ENCODE data around the gene LYL1.
A peak's percentile ranks its signal among the peaks of the same experiment; 100 is the strongest.

The LYL1 gene

DNA sequence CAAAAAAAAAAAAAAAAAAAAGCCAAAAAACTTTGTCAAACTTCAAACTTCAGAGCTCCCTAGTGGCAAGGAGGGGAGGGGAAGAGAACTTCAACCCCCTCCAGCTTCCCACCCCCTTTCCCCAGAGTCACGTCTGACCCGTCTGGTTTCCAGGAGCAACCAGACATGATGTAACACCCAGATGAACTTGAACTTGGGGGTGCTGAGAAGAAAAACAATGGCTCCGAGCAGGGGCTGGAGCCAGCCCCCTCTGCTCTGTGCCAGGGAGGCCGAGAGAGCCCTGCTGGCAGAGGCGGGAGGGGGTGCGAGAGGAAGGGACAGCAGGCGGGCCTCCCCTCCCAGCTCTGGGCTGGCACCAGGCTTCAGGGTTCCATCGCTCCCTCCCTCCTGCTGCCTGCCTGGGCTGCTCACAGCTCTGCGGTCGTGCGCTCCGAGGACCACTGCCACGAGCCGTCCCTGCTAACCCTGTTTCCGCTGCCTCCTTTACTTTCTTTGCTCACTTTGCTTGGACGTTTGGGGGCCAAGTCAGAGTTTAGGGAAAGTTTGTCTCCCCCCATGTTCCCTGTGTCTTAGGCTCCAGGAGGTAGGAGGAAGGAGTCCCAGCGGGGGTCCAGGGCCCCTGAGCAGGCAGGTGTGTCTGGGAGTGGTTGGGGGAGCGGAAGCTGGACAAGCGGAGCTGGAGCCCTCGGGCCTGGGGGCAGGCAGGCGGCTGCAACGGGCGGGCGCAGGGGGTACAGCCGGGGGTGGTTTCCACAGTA lies 11.1 kb downstream of the LYL1 start:
- no peak for DNase-seq

DNA sequence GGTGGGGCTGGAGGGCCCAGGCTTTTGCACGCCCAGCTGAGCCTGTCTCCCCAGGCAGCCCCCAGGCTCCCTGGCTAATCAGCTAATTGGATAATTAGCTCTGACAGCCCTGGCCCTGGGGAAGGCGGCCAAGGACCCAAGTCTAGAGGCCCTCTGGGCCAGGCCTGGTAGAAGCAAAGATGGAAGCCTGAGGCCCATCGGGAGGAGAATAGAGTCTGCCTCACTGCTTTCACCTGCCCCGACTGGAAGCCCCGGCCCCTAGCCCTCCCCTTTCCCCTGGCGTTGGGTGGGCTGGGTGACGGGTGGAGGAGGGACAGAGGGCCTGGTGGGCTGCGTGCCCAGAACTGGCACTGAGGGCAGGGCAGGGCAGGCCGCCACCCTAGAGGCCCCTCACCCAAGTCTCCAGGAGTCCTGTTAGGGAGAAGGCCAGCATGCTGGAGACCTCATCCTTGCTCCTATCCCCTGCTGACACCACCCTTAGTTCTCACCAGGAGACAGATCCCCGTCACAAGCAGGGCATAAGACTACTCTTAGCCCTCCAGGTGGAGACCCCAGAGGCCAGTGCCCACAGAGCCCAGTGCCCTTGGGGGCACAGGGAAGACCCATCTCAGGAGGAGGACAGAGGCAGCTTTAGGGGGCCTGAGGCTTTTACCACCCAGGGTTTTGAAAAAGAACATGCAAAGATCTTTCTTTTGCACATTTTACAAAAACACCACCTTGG lies 12.0 kb downstream of the LYL1 start:
- DNase-seq = no peak

DNA sequence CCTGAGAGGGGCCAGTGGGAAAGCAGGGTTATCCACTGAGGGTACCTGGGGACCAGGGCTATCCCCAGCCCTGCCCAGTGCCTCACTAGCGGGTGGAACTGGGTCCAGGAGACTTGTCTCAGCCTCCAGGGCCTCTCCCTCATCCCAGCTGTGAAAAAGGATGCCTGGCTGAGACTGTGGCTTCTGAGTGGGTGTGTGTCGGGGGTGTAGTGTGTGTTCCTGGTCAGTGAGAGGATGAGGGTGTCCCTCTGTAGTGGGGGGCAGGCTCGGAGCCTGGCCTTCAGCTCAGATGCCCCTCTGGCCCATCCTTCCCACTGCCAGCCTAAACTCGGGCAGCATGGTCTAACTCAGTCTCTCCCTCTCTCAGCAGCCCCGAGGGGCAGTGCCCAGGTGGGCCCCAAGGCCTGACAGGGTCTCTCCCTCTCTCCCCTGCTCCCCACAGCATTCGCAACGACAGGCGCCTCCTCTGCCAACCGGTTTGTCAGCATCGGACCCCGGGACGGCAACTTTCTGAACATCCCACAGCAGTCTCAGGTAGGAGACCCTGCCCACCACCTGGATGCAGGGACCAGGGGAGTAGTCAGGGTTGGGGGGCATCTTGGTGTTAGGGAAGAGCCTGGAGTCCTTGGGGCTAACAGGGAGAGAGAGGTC lies 12.7 kb downstream of the LYL1 start:
- no peak for DNase-seq

- DNase-seq = peak in 1 of 2 donors; percentile 13
Measured at GRCh38 chr19:13089139-13089856, 13.4 kb downstream of the LYL1 start.

DNA sequence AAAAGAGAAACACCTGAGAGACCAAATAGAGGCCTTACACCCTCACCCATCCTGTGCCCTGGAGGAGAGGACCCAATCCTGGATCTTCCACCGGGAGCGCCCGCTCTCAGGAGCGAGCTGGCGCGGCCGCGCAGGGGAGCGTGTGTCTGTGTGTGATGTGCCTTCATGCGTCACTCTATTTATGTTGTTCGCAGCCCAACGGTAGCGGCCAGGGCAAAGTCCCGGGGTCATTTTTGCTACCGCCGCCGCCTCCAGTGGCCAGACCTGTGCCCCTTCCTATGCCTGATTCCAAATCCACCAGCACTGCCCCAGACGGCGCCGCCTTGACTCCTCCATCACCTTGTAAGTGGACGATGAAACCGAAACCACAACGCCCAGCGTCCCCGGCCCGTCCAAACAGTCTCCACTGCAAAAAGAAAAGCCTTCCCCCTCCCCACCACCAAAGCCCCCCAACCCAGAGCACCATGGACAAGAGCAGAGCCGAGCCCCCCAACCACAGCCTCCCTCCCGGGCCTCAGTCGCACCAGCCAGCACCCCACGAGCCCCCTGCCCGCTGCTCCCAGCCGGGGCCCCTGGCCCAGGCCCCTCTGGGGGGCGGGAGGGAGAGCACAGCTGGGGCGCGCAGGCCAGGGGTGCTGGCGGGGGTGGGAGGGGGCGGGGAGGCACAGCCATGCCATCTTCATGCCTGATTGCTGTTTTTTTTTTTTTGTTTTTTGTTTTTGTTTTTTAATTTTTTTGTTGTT lies 14.7 kb downstream of the LYL1 start:
- DNase-seq = no peak

- DNase-seq = no peak
Measured at GRCh38 chr19:13087295-13087694, 15.4 kb downstream of the LYL1 start.

DNA sequence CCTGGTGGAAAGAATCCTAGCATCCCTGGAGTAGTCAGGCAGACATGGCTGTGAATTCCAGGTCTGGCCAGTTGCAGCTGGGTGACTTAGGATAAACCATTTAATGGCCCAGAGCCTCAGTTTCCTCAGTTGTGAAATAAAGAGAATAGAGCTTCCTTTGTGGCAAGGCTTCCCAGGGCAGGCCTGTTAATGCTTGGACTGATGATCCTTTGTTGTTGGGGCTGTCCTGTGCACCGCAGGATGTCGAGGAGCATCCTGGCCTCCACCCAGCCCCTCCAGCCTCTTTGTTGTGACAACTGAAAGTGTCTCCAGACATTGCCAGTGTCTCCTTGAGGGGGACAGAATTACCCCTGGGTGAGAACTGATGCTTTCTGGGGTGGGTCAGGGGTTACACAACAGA lies 16.3 kb downstream of the LYL1 start:
- no peak for DNase-seq

DNA sequence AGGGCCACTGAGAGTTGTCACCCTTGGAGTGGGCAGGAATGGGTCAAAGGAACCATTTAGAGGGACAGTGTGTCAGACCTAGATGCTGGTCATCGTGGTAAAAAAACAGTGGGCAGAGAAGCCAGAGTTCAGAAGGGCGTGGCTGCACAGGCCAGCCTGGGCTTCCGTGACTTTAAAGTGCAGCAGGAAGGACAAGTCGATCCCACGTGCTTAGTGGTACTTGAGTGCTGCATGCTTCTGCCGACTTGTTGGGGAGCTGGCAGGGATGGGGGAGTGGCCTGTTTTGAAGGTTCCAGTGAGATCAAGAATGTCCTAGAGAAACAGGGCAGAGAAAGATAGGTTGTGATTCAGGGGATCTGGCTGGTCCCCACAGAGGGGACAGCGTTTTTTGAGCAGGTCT lies 17.0 kb downstream of the LYL1 start:
- no peak for DNase-seq

DNA sequence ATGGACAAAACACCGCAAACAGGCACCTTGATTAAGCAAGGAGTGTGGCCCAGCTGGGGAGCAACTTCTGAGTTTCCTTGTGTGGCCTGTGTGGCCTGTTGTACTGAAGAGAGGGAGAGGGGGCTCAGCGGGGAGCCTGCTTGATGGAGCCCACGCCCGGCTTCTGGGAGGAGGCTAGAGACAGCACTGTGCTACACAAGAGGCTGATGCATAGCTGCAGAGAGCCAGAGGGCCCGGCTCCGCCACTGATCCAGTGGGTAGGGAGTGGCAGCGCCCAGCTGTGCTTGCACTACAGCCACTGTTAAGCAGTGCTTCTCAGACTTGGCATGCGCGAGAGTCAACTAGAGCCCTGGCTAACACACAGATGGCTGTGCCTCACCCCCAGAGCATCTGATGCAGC lies 19.0 kb downstream of the LYL1 start:
- DNase-seq = no peak

DNA sequence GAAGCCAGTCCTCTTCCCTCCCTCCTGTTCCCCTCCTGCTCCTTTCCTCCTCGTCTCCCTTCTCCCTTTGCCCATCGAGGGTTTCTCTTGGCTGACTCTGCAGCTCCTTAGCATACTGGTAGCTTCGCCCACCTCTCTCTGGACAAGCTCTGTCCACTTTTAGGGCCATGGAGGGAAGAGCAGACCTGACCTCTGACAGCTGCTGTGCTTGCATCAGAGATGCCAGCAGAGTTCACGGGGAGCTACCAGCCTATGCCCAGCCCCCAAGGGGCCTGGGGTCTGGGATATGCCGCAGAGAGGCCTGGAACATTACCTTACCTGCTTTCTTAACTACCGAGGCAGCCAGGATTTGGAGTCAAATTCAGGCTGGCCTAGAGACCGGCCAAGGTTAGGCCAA lies 19.7 kb downstream of the LYL1 start:
- no peak for DNase-seq

DNA sequence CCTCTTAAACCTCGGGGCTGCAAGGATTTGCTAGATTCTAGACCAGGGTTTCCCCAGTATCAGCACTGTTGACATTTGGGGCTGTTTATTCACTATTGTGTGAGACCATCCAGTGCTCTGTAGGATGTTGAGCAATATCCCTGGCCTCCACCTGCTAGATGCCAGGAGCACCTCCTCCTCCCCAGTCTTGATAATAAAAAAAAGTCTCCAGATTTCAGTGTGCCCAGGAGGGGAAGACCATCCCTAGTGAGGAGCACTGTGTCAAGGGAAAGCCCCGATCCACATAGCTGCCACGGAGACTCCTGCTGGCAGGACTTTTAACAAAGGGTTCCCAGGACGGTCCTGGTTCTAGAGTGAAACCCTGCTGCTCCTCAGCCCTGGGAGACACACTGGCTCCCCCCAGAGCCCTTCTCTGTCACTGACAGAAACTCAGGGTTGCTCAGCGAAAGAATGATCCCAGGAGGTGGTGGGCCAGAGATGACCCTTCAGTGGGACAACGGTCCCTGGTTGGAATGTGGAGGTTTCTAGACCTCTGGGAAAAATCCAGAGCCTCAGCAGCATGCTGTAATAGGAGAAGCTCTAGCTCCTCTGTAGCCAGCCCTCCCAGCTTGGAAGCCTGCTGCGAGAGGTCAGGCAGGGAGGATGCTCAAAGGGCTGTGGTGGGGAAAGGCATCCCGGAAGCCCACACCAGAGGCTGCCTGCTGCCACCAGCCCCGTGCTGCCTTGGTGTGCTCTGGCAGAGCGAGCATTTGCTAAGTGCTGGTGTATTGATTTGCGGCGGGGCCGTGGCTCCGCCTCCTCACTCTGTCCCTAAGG lies 20.3 kb downstream of the LYL1 start:
- no peak for DNase-seq

DNA sequence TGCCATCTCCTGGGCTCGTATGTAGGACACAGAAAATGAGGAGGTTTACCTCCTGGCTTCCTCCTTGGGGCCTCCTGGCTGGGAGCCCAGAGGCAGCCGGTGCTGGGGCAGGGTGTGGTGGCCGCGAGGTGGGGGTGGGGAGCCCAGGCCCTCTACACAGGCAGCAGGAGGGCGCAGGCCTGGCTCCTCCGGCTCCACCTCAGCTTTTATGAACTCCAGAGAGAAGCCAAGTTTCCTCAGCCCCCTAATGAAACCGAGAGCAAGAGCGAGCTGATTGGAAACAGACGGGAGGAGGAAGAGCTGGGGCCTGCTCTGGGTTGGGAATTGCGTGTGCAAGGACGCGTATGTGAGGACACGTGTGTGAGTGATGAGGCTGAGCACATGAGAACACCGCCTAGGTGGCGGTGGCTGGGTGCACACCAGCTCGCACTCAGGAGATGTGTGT lies 23.1 kb downstream of the LYL1 start:
- DNase-seq = no peak

DNA sequence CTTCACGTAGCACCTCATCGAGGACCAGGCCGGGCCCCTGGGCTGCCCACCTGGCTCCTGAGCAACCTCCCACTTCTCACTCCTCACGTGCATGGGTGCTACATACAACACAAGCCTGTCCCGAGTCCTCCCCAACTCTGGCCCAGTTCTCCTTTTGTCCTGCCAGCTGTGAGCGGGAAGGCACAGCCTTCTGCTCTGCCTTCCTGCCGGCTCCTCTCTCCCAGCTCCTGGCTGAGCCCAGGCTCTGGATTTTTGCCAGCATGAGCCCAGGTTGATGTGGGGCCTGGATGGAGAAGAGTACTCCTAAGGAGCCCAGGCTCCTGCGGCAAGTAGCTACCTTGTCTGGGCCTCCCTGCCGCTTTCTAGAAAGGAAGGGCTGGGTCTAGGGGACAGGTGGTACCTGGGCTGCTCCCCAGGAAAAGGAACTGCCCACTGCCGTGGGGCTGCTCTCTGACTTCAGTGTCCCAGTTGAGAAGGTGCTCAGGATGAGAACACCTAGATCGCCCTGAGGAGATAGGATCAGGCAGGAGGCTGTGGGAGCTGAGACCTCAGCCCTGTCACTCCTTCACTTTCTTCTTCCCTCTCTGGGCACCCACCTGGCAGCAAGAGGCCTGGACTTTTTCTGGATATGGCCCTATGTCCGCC lies 23.6 kb downstream of the LYL1 start:
- no peak for DNase-seq

GRCh38 chr19:13078381-13078780 lies 24.3 kb downstream of the LYL1 start:
- DNase-seq = no peak

DNA sequence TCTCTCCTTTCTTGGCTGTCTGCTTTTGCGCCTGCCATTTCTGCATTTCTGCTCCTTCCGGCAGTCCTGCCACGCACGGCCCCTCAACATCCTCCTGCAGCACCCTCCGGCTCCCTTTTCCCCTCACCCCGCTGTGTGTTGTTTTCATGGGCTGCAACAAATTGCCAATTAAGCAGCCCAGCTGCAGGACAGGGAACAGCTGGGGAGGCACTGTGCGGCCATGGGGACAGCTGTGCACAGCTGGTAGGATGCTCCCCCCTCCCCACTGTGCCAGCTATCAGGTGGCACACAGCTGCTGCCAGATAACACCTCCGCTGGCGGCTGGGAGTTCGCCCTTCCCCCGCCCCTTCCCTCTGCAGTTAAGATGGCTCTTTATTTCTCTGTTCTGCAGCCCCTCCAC lies 25.4 kb downstream of the LYL1 start:
- DNase-seq = no peak

DNA sequence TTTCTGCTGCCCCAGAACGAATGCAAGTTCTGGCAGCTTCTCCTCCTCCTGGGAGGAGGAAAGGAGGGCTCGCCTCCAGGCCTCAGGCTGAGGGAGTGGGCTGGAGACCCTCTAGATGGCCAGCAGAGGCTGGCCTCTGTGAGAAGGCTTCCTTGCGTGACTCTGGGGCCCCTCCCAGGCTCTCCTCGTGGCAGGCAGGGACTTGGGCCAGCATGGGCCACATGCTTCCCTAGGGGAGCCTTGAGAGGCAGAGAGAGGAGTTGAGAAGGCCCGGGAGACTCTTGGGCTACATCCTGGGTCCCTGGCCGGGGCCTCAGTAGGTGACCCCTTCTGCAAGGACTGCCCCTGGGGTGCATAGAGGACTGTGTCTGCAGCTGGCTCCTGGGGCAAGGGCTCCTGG lies 25.9 kb downstream of the LYL1 start:
- no peak for DNase-seq

DNA sequence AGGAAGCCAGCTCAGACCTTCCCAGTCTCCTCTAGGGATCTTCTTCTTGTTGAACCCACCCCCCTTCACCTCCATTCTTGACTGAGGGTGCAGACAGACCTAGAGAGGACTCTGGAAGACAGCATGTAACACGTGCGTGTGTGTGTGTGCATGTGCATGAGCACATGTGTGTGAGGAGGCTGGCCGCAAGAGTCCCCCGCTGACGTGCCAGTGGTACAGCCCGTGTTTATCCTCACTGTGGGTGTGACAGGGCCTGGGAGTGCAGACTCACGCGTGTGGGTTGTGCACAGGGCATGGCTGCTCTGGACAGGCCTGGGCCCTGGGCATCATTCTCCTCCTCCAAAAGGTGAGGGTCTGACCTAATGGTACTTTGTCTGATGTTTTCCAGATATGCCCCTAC lies 26.3 kb downstream of the LYL1 start:
- no peak for DNase-seq

DNA sequence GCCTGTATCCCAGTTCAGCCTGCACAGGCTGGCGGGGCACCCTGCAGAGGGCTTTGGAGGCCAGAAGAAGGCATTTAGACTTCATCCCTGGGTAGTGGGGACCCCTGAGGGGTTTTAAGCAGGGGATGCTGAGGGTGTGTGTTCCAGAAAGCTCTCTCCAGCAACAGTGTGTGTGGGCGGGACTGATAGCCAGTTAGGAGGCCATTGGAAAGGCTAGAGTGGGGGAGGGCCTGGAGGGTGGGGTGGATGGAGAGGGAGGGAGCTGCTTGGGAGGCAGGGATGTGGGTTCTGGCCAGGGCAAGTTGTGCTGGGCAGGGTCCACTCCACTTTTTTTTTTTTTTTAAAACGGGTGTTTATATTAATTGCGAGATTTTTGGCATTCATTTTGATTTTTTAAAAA lies 28.3 kb downstream of the LYL1 start:
- no peak for DNase-seq

DNA sequence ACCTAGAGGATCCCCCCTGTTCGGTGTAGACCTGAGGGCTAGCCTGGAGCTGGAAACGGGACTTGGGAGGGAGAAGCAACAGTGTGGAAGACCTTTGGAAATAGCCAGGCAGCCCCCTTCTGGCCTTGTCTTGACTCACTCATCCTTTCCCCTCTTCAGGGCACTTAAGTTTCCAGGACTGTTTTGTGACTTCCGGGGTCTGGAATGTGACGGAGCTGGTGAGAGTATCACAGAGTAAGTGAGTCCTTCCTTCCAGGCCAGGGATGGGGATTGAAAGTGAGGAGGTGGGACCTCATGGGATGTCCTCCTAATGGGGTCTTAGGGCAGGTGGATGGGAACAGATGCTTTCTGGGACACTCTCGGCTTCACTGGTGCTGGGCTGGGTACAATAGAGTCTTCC lies 29.4 kb downstream of the LYL1 start:
- no peak for DNase-seq

- DNase-seq = no peak
Measured at GRCh38 chr19:13072188-13072908, 30.3 kb downstream of the LYL1 start.

All from CD4-positive, alpha-beta T cell treated with Interleukin-4 for 1 hour (primary cell).